Body of pancreas (tissue), 4 donors: ENCODE results near the gene RAB2B. TPM values are rescaled to one million over a fixed set of nuclear protein-coding genes. Genes with fewer than 3 reads are reported as not detected.

ENCODE experiments used
- ATAC-seq: fragments of 150-250 bp; one replicate; pipeline ENCODE4 v1.9.1; 2016
- DNase-seq, 4 donors: peaks; one replicate each; pipeline ENCODE4 v3.0.0-alpha.2; 2019
- H3K27ac ChIP-seq, 4 donors: fragments of 200-600 bp; sonication (generic); 1 replicate in 3 of 4; 2 replicates in 1 of 4; pipeline versions ENCODE4 v1.5.1 to v1.6.1; 2016 to 2019; ENCODE audit warnings: mild to moderate bottlenecking in 1 of 4, mixed read lengths in 1 of 4, moderate library complexity in 1 of 4
- H3K27me3 ChIP-seq, 2 donors: fragments of 200-600 bp; sonication (generic); one replicate each; pipeline ENCODE4 v1.6.0; 2016; ENCODE audit warnings: mild to moderate bottlenecking in 1 of 2
- H3K36me3 ChIP-seq, 2 donors: fragments of 200-600 bp; sonication (generic); replicated peaks in 1 of 2; 2 replicates each; pipeline ENCODE4 v1.5.1; 2016; ENCODE audit warnings: low read depth in 2 of 2; ENCODE audit not compliant: insufficient read depth in 1 of 2
- H3K4me1 ChIP-seq: fragments of 200-600 bp; sonication (generic); one replicate; pipeline ENCODE4 v1.6.0; 2016
- H3K4me3 ChIP-seq, 2 donors: fragments of 200-600 bp; sonication (generic); 1 replicate in 1 of 2; 2 replicates in 1 of 2; pipeline ENCODE4 v1.5.1; 2016 to 2019
- H3K9me3 ChIP-seq, 3 donors: fragments of 200-600 bp; sonication (generic); 1 replicate in 2 of 3; 2 replicates in 1 of 3; pipeline ENCODE4 v1.5.1; 2016
- CTCF ChIP-seq, 7 experiments: fragments of 450-650 bp in 4 of 7; fragments of 200-600 bp in 3 of 7; sonication (generic) in 3 of 7; IDR thresholded peaks; one replicate each; pipeline ENCODE4 v1.5.1; 2016 to 2019; ENCODE audit warnings: antibody characterized with exemption in 7 of 7
- POLR2A ChIP-seq, 3 donors: fragments of 450-650 bp; IDR thresholded peaks; one replicate each; pipeline ENCODE4 v1.6.1; 2016; ENCODE audit warnings: antibody characterized with exemption in 3 of 3, mild to moderate bottlenecking in 2 of 3
- WGBS, 2 donors: methylation state at CpG; one replicate each; pipeline ENCODE4 v1.1.5; 2017; 5-methylcytosine and 5-hydroxymethylcytosine counted together
- intact Hi-C: fragments of 100-400 bp; cut with DNase I; formaldehyde crosslinking; loops from one replicate; pipeline ENCODE4 v1.15.1; 2023
- total RNA-seq, 2 donors: library from RNA; depleted of rRNA; stranded (reverse); fragments of >200 nt; gene quantifications; one replicate each; pipeline ENCODE4 v1.1.0, GENCODE V29; 2016

Gene RAB2B
- total RNA-seq, 2 donors from 2014 or later, result 13.5 to 15.6 TPM

GRCh38 chr14:21431126-21431525 is 45.6 kb downstream of the RAB2B start:
- peaks cover 3 to 30% of the 10 kb centered on the region in 2 donors for H3K36me3 ChIP-seq
- no peak overlapping the region for H3K4me3 ChIP-seq
- DNase-seq (no peak), ATAC-seq (no peak)
- 91 to 97% methylated on average over 2 of the region's 2 CpGs for WGBS, 2 donors
- H3K4me1 ChIP-seq, result peaks cover 14% of the 10 kb centered on the region
- no peak for TF ChIP-seq POLR2A (IDR thresholded peaks at IDR 0.05)
- TF ChIP-seq CTCF (IDR thresholded peaks at IDR 0.05), result no peak
- intact Hi-C loops, result no loop called here
- H3K9me3 ChIP-seq, result no peaks in the 10 kb centered on the region
- H3K27ac ChIP-seq, result no peak overlapping the region
- no peaks in the 10 kb centered on the region for H3K27me3 ChIP-seq

GRCh38 chr14:21428930-21429329 is 47.8 kb downstream of the RAB2B start:
- WGBS, 2 donors, result 20 to 25% methylated on average over 4 of the region's 4 CpGs
- no peaks in the 10 kb centered on the region for H3K27me3 ChIP-seq
- DNase-seq, result peak; percentile 73 to 87 (median 78)
- H3K36me3 ChIP-seq, result peaks cover 3 to 44% of the 10 kb centered on the region in 2 donors
- no peaks in the 10 kb centered on the region for H3K4me1 ChIP-seq
- TF ChIP-seq POLR2A (IDR thresholded peaks at IDR 0.05) (no peak), CTCF (IDR thresholded peaks at IDR 0.05) (no peak)
- no peak overlapping the region for H3K4me3 ChIP-seq
- intact Hi-C loops, result no loop called here
- no peaks in the 10 kb centered on the region for H3K9me3 ChIP-seq
- no peak overlapping the region for H3K27ac ChIP-seq
- peak; percentile 48 for ATAC-seq

GRCh38 chr14:21426692-21427091 is 50.1 kb downstream of the RAB2B start:
- no peaks in the 10 kb centered on the region for H3K27me3 ChIP-seq
- DNase-seq, result no peak
- no peak for TF ChIP-seq CTCF (IDR thresholded peaks at IDR 0.05)
- TF ChIP-seq POLR2A (IDR thresholded peaks at IDR 0.05), result no peak
- no peak for ATAC-seq
- intact Hi-C loops, result no loop called here
- whole genome bisulfite sequencing, 2 donors, result 83 to 86% methylated on average over 1 of the region's 1 CpG
- no peak overlapping the region for H3K4me3 ChIP-seq
- H3K9me3 ChIP-seq, result no peaks in the 10 kb centered on the region
- peaks cover 3 to 56% of the 10 kb centered on the region in 2 donors for H3K36me3 ChIP-seq
- no peaks in the 10 kb centered on the region for H3K4me1 ChIP-seq
- H3K27ac ChIP-seq, result no peak overlapping the region

- no peaks in the 10 kb centered on the region for H3K9me3 ChIP-seq
- no peak for TF ChIP-seq POLR2A (IDR thresholded peaks at IDR 0.05)
- no peak for TF ChIP-seq CTCF (IDR thresholded peaks at IDR 0.05)
- no peaks in the 10 kb centered on the region for H3K4me1 ChIP-seq
- ATAC-seq (no peak), DNase-seq (no peak)
- H3K4me3 ChIP-seq, result no peak overlapping the region
- no peaks in the 10 kb centered on the region for H3K27me3 ChIP-seq
- WGBS, 2 donors, result 91 to 100% methylated on average over 1 to 5 of the region's 5 CpGs
- intact Hi-C loops, result loop anchor here (10.0 kb wide), 1 partner anchor 55 kb away; no protein-coding TSS in a partner anchor
- peaks cover 16 to 34% of the 10 kb centered on the region in 2 donors for H3K36me3 ChIP-seq
- H3K27ac ChIP-seq, result no peak overlapping the region
Observed at GRCh38 chr14:21419528-21419927, 57.2 kb downstream of the RAB2B start.

GRCh38 chr14:21415329-21415728 is 61.4 kb downstream of the RAB2B start:
- Histone ChIP-seq H3K4me1 (no peaks in the 10 kb centered on the region), H3K36me3 (peaks cover 19 to 35% of the 10 kb centered on the region in 2 donors), H3K4me3 (no peak overlapping the region), H3K9me3 (no peaks in the 10 kb centered on the region), H3K27me3 (no peaks in the 10 kb centered on the region), H3K27ac (no peak overlapping the region)
- DNase-seq, result no peak
- TF ChIP-seq CTCF (IDR thresholded peaks at IDR 0.05) (no peak), POLR2A (IDR thresholded peaks at IDR 0.05) (no peak)
- 94 to 96% methylated on average over 4 of the region's 4 CpGs for WGBS, 2 donors
- no peak for ATAC-seq
- intact Hi-C loops, result loop anchor here (10.0 kb wide), 1 partner anchor 51 kb away; no protein-coding TSS in a partner anchor
